Adrenal gland (tissue), 12 donors: ENCODE measurements around the gene ABCA8. TPM values are rescaled to one million over a fixed set of nuclear protein-coding genes. Genes with fewer than 3 reads are reported as not detected.
A peak's percentile ranks its signal among the peaks of the same experiment; 100 is the strongest.
"Not testable (repeated sequence)": the region's sequence is repeated elsewhere in the genome, so short reads cannot be mapped to it uniquely, and the experiment has no call there.

Experiments
- DNase-seq, 7 donors: peaks; one replicate each; pipeline ENCODE4 v3.0.0-alpha.2; 2019 to 2020
- H3K27ac ChIP-seq, 5 donors: fragments of 200-600 bp; sonication (generic) in 4 of 5; 1 replicate in 3 of 5; 2 replicates in 2 of 5; pipeline versions ENCODE4 v1.5.1 to v1.8.0; 2016 to 2020; ENCODE audit warnings: mild to moderate bottlenecking in 1 of 5
- H3K27me3 ChIP-seq: fragments of 200-600 bp; 2 replicates; pipeline ENCODE4 v1.8.0; 2021
- H3K36me3 ChIP-seq, 2 donors: fragments of 200-600 bp; replicated peaks in 1 of 2; 1 replicate in 1 of 2; 2 replicates in 1 of 2; pipeline versions ENCODE4 v1.5.1 to v1.8.0; 2018 to 2022
- H3K4me1 ChIP-seq, 2 donors: fragments of 200-600 bp; replicated peaks in 1 of 2; 1 replicate in 1 of 2; 2 replicates in 1 of 2; pipeline versions ENCODE4 v1.5.1 to v1.8.0; 2018 to 2021
- H3K4me3 ChIP-seq, 4 donors: fragments of 200-600 bp; sonication (generic) in 3 of 4; one replicate each; pipeline ENCODE4 v1.5.1; 2016 to 2018
- H3K9me3 ChIP-seq, 3 donors: fragments of 200-600 bp; sonication (generic) in 1 of 3; replicated peaks in 1 of 3; 1 replicate in 2 of 3; 2 replicates in 1 of 3; pipeline versions ENCODE4 v1.5.1 to v1.8.0; 2016 to 2021
- POLR2A ChIP-seq, 2 donors: fragments of 450-650 bp; IDR thresholded peaks; one replicate each; pipeline ENCODE4 v1.6.1; 2017; ENCODE audit warnings: antibody characterized with exemption in 2 of 2, mild to moderate bottlenecking in 2 of 2, moderate library complexity in 1 of 2
- WGBS, 4 donors: extraction: QIAGEN DNeasy Blood & Tissue Kit in 2 of 4; methylation state at CpG; one replicate each; pipeline versions ENCODE4 v1.1.5 to v1.1.7; 2013 to 2017; 5-methylcytosine and 5-hydroxymethylcytosine counted together
- intact Hi-C, 2 donors: fragments of 100-400 bp; cut with DNase I; formaldehyde crosslinking; loops; one replicate each; pipeline versions ENCODE4 v1.14.1 to v1.15.0; 2022 to 2023
- polyA plus RNA-seq, 3 donors: library from polyadenylated mRNA; stranded (reverse); fragments of 200-250 nt in 2 of 3; fragments of 350-450 nt in 1 of 3; fragmentation: Illumina TruSeq in 1 of 3; extraction: RNeasy Lipid Tissue Mini Kit (QIAGEN cat#74804) in 1 of 3; gene quantifications; one replicate each; pipeline ENCODE4 v1.2.3, GENCODE V29; 2013 to 2014
- total RNA-seq, 9 donors: library from RNA; depleted of rRNA in 4 of 9; stranded (reverse); fragments of >200 nt in 4 of 9; fragments of 120-200 nt in 1 of 9; fragmentation: NEBNext Ultra II Directional in 1 of 9; extraction: Animal tissue kit (Norgen Biotek cat#: 25700) in 1 of 9; gene quantifications; one replicate each; pipeline versions ENCODE4 v1.1.0 to v1.2.4, GENCODE V29; 2013 to 2023
- TF ChIP-seq, protein P1 (sequence below), 6 experiments: fragments of 450-650 bp in 4 of 6; fragments of 200-600 bp in 2 of 6; sonication (generic) in 1 of 6; IDR thresholded peaks; 1 replicate in 5 of 6; 2 replicates in 1 of 6; pipeline versions ENCODE4 v1.5.1 to v1.8.0; 2016 to 2021; ENCODE audit warnings: antibody characterized with exemption in 6 of 6, mild to moderate bottlenecking in 2 of 6, moderate library complexity in 1 of 6
- donor health status: healthy with polysubstance abuse.
- donor health status: Bipolar disorder and iron deficiency.
- donor health status: DM: yes; HTN: yes; CAD: no.
- donor health status: DM: no; HTN: no; CAD: no.
- donor health status: DM: no; HTN: no; CAD: no.
- donor health status: DM: yes; HTN: yes; CAD: no.

Gene ABCA8
- total and polyA plus RNA-seq, 12 donors: 16.1 to 247 (median 116) TPM

- H3K4me3 ChIP-seq: no peak overlapping the region
- H3K27me3 ChIP-seq: no peaks in the 10 kb centered on the region
- no peak for DNase-seq
- intact Hi-C loops: no loop called here
- H3K36me3 ChIP-seq: no peaks in the 10 kb centered on the region
- H3K27ac ChIP-seq: peak overlapping the region in 1 of 5 donors; percentile 28
- H3K9me3 ChIP-seq: no peaks in the 10 kb centered on the region
- peaks cover 0 to 20% of the 10 kb centered on the region in 2 donors for H3K4me1 ChIP-seq
- 85 to 89% (median 88%) methylated on average over 7 of the region's 7 CpGs for WGBS, 4 donors
- TF ChIP-seq POLR2A (IDR thresholded peaks at IDR 0.05): no peak
- TF ChIP-seq, protein P1, sequence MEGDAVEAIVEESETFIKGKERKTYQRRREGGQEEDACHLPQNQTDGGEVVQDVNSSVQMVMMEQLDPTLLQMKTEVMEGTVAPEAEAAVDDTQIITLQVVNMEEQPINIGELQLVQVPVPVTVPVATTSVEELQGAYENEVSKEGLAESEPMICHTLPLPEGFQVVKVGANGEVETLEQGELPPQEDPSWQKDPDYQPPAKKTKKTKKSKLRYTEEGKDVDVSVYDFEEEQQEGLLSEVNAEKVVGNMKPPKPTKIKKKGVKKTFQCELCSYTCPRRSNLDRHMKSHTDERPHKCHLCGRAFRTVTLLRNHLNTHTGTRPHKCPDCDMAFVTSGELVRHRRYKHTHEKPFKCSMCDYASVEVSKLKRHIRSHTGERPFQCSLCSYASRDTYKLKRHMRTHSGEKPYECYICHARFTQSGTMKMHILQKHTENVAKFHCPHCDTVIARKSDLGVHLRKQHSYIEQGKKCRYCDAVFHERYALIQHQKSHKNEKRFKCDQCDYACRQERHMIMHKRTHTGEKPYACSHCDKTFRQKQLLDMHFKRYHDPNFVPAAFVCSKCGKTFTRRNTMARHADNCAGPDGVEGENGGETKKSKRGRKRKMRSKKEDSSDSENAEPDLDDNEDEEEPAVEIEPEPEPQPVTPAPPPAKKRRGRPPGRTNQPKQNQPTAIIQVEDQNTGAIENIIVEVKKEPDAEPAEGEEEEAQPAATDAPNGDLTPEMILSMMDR (IDR thresholded peaks at IDR 0.05): no peak
These were observed 124.0 kb downstream of the ABCA8 start for GRCh38 chr17:68831170-68831569.

DNA sequence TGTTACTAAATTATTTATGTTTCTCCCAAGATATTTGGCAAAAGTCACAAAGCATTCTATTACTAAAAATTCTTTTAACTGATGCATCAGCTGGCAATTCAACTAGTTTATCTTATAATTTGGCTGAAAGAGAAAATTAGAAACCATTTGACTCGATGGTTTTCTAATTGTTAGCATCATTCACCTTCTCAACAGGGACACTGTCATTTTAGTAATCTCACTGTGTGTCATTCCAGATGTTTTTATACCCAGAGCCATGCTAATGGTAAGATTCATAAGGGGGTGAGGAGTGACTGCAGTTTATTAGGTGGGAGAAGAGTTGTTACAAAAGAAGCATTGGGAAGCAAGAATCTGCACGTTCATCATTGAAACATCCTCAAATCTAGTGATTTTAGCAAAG lies 124.9 kb downstream of the ABCA8 start:
- no peak overlapping the region for H3K4me3 ChIP-seq
- DNase-seq: no peak
- no peak overlapping the region for H3K27ac ChIP-seq
- no peak for TF ChIP-seq POLR2A (IDR thresholded peaks at IDR 0.05)
- TF ChIP-seq, protein P1 (IDR thresholded peaks at IDR 0.05): no peak
- no peaks in the 10 kb centered on the region for H3K27me3 ChIP-seq
- intact Hi-C loops: no loop called here
- no peaks in the 10 kb centered on the region for H3K36me3 ChIP-seq
- H3K4me1 ChIP-seq: peaks cover 0 to 20% of the 10 kb centered on the region in 2 donors
- no peaks in the 10 kb centered on the region for H3K9me3 ChIP-seq
- 78 to 93% (median 86%) methylated on average over 2 of the region's 2 CpGs for WGBS, 4 donors

DNA sequence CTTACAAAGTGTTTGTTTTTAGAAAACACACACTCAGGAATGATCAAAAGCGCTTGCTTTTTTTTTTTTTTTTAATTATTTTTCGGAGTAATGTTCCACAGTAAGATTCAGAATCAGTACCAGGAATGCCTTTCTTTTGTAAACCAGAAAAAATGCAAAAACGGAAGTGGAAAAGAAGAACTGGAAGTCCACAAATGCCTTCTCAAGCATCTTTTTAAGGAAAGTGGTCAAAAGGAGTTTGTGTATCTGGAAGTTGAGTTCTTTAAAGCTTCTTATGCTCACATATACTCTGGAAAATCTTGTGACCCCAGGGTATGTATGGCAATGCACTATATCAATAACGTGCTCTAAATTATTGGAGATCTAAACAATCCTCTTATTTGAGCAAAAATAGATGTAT lies 126.0 kb downstream of the ABCA8 start:
- H3K4me3 ChIP-seq: no peak overlapping the region
- no peaks in the 10 kb centered on the region for H3K27me3 ChIP-seq
- H3K4me1 ChIP-seq: peaks cover 0 to 29% of the 10 kb centered on the region in 2 donors
- H3K27ac ChIP-seq: peak overlapping the region in 1 of 5 donors; percentile 44
- H3K9me3 ChIP-seq: no peaks in the 10 kb centered on the region
- intact Hi-C loops: no loop called here
- TF ChIP-seq, protein P1 (IDR thresholded peaks at IDR 0.05): no peak
- no peak for TF ChIP-seq POLR2A (IDR thresholded peaks at IDR 0.05)
- no peak for DNase-seq
- no peaks in the 10 kb centered on the region for H3K36me3 ChIP-seq
- 79 to 84% (median 81%) methylated on average over 4 of the region's 4 CpGs for WGBS, 4 donors

DNA sequence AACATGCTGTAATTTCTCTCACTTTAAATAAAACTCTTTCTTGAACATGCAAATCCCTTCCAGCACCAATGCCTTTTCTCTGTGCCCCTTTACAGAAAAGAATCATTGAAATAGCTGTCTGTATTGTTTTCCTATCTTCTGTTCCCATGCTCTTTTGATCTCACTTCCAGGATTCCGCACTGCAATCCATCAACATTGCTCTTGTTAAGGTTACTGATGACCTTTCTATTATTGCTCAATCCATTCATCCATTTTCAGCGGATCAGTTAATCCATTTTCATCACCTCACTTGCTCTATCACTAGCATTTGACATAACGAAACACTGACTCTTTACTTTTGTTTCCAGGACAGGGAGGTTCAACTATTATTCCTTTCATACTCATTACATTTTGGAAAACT lies 130.5 kb downstream of the ABCA8 start:
- peak in 2 of 7 donors; percentile 38 to 49 for DNase-seq
- H3K36me3 ChIP-seq: no peaks in the 10 kb centered on the region
- peak overlapping the region in 1 of 4 donors; percentile 2 for H3K4me3 ChIP-seq
- intact Hi-C loops: no loop called here
- peak overlapping the region in 2 of 5 donors; percentile 37 to 43 for H3K27ac ChIP-seq
- 31 to 44% (median 37%) methylated on average over 3 of the region's 3 CpGs for WGBS, 4 donors
- no peak for TF ChIP-seq POLR2A (IDR thresholded peaks at IDR 0.05)
- H3K4me1 ChIP-seq: peaks cover 18 to 40% of the 10 kb centered on the region in 2 donors
- H3K9me3 ChIP-seq: no peaks in the 10 kb centered on the region
- H3K27me3 ChIP-seq: no peaks in the 10 kb centered on the region

DNA sequence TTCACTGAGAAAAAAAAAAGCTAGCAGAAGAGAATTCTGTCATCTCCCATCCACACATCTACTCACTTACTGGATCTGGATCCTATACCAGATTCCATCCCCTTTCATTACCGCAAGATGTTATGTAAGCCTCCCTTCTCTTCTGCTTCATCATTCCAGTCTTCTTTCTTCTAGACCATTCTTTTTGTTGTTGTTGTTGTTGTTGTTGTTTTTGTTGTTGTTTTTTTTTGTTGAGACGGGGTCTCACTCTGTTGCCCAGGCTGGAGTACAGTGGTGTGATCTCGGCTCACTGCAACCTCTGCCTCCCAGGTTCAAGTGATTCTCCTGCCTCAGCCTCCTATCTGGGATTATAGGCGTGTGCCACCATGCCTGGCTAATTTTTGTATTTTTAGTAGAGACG lies 131.0 kb downstream of the ABCA8 start:
- H3K27me3 ChIP-seq, intact Hi-C loops, H3K4me3 ChIP-seq, H3K36me3 ChIP-seq, DNase-seq, H3K9me3 ChIP-seq: not testable (repeated sequence)
- peak overlapping the region in 2 of 5 donors; percentile 37 to 43 for H3K27ac ChIP-seq
- 80 to 95% (median 89%) methylated on average over 5 of the region's 5 CpGs for WGBS, 4 donors
- H3K4me1 ChIP-seq: peaks cover 18 to 45% of the 10 kb centered on the region in 2 donors
